ENCODE results near the gene NXPH3. TPM values are rescaled to one million over a fixed set of nuclear protein-coding genes. Genes with fewer than 3 reads are reported as not detected.
A peak's percentile ranks its signal among the peaks of the same experiment; 100 is the strongest.

Gene NXPH3
- total and polyA plus RNA-seq, 2 of the 13 experiments (the other 11 are each of a cell fraction or from before 2014, with no cell fraction given) = 0.04 to 0.58 TPM

DNA sequence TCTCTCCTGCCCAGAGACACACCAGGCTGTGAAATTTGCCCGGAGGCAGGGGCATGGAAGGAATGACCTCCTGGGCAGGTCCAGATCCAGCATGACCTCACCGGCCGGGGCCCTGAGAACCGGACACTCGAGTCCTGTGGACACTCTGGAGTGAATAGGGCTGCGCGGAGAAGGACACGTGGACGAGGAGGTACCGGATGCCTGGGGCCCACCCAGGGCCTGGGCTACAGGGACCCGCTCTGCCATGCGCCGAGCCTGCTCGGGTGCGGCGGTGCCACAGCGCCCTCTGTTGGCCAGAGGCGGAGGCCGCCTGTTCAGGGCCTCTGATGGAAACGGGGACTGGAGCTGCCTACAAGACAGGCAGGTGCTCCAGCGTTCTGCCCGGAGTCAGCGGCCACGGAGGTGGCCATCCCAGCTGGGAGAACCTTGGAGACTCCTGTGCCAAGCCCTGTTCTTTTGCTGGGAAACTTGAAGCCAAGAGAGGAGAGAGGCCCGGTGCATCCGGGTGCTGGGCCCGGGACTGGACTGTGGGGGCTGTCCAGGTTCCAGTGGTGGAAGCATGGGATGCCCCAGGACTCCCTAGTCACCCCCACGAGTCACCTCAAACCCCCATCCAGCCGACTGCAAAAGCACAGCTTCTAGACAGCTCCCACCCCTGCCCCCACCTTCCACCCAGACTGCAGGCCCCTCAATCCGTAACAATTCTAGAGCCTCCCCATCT is 19.3 kb upstream of the NXPH3 start (continued):
- TF ChIP-seq GMEB2 (CRISPR knock-in tag; IDR thresholded peaks at IDR 0.05; ENCODE audit: low read depth) (no peak), KLF15 (CRISPR knock-in tag; IDR thresholded peaks at IDR 0.05; ENCODE audit: borderline replicate concordance) (0 out of 2 replicates have a peak, but pooled peaks have one; percentile 54), ZNF160 (CRISPR knock-in tag; IDR thresholded peaks at IDR 0.05) (no peak), IKZF4 (CRISPR knock-in tag; IDR thresholded peaks at IDR 0.05; ENCODE audit: borderline replicate concordance, low read depth, not compliant biosample characterization) (peak; percentile 38), HDAC2 (CRISPR knock-in tag; IDR thresholded peaks at IDR 0.05) (0 out of 2 replicates have a peak, but pooled peaks have one; percentile 51), STAT5B (CRISPR knock-in tag; IDR thresholded peaks at IDR 0.05) (0 out of 2 replicates have a peak, but pooled peaks have one; percentile 67), TIGD3 (CRISPR knock-in tag; IDR thresholded peaks at IDR 0.05; ENCODE audit: borderline replicate concordance) (0 out of 2 replicates have a peak, but pooled peaks have one; percentile 57), EEA1 (CRISPR knock-in tag; IDR thresholded peaks at IDR 0.05; ENCODE audit: borderline replicate concordance) (peak; percentile 77; the same call in 1 of the 2 replicates), ZFP36L2 (CRISPR knock-in tag; IDR thresholded peaks at IDR 0.05) (0 out of 2 replicates have a peak, but pooled peaks have one; percentile 39), FOXA1 (IDR thresholded peaks at IDR 0.05) (no peak), FOXA1 (CRISPR knock-in tag; IDR thresholded peaks at IDR 0.05) (no peak), U2AF2 (IDR thresholded peaks at IDR 0.05; ENCODE audit: low read depth, low read length) (no peak), ELF3 (CRISPR knock-in tag; IDR thresholded peaks at IDR 0.05) (0 out of 2 replicates have a peak, but pooled peaks have one; percentile 31), MED8 (CRISPR knock-in tag; IDR thresholded peaks at IDR 0.05; ENCODE audit: insufficient replicate concordance) (no peak)
- TF ChIP-seq, protein P1, sequence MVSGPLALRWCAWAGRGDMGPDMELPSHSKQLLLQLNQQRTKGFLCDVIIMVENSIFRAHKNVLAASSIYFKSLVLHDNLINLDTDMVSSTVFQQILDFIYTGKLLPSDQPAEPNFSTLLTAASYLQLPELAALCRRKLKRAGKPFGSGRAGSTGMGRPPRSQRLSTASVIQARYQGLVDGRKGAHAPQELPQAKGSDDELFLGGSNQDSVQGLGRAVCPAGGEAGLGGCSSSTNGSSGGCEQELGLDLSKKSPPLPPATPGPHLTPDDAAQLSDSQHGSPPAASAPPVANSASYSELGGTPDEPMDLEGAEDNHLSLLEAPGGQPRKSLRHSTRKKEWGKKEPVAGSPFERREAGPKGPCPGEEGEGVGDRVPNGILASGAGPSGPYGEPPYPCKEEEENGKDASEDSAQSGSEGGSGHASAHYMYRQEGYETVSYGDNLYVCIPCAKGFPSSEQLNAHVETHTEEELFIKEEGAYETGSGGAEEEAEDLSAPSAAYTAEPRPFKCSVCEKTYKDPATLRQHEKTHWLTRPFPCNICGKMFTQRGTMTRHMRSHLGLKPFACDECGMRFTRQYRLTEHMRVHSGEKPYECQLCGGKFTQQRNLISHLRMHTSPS (CRISPR knock-in tag; IDR thresholded peaks at IDR 0.05; ENCODE audit: low read depth) = peak; percentile 68; the same call in 1 of the 2 replicates
- TF ChIP-seq, protein P2, sequence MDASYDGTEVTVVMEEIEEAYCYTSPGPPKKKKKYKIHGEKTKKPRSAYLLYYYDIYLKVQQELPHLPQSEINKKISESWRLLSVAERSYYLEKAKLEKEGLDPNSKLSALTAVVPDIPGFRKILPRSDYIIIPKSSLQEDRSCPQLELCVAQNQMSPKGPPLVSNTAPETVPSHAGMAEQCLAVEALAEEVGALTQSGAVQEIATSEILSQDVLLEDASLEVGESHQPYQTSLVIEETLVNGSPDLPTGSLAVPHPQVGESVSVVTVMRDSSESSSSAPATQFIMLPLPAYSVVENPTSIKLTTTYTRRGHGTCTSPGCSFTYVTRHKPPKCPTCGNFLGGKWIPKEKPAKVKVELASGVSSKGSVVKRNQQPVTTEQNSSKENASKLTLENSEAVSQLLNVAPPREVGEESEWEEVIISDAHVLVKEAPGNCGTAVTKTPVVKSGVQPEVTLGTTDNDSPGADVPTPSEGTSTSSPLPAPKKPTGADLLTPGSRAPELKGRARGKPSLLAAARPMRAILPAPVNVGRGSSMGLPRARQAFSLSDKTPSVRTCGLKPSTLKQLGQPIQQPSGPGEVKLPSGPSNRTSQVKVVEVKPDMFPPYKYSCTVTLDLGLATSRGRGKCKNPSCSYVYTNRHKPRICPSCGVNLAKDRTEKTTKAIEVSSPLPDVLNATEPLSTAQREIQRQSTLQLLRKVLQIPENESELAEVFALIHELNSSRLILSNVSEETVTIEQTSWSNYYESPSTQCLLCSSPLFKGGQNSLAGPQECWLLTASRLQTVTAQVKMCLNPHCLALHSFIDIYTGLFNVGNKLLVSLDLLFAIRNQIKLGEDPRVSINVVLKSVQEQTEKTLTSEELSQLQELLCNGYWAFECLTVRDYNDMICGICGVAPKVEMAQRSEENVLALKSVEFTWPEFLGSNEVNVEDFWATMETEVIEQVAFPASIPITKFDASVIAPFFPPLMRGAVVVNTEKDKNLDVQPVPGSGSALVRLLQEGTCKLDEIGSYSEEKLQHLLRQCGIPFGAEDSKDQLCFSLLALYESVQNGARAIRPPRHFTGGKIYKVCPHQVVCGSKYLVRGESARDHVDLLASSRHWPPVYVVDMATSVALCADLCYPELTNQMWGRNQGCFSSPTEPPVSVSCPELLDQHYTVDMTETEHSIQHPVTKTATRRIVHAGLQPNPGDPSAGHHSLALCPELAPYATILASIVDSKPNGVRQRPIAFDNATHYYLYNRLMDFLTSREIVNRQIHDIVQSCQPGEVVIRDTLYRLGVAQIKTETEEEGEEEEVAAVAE (CRISPR knock-in tag; IDR thresholded peaks at IDR 0.05; ENCODE audit: borderline replicate concordance) = 0 out of 2 replicates have a peak, but pooled peaks have one; percentile 59
- TF ChIP-seq, protein P3, sequence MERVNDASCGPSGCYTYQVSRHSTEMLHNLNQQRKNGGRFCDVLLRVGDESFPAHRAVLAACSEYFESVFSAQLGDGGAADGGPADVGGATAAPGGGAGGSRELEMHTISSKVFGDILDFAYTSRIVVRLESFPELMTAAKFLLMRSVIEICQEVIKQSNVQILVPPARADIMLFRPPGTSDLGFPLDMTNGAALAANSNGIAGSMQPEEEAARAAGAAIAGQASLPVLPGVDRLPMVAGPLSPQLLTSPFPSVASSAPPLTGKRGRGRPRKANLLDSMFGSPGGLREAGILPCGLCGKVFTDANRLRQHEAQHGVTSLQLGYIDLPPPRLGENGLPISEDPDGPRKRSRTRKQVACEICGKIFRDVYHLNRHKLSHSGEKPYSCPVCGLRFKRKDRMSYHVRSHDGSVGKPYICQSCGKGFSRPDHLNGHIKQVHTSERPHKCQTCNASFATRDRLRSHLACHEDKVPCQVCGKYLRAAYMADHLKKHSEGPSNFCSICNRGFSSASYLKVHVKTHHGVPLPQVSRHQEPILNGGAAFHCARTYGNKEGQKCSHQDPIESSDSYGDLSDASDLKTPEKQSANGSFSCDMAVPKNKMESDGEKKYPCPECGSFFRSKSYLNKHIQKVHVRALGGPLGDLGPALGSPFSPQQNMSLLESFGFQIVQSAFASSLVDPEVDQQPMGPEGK (CRISPR knock-in tag; IDR thresholded peaks at IDR 0.05) = peak; percentile 70; the same call in 1 of the 2 replicates

Data from HepG2 (cell line).